ENCODE data around the gene ACTR3C.
A peak's percentile ranks its signal among the peaks of the same experiment; 100 is the strongest.
"Not testable (repeated sequence)": the region's sequence is repeated elsewhere in the genome, so short reads cannot be mapped to it uniquely, and the experiment has no call there.

The ACTR3C gene

DNA sequence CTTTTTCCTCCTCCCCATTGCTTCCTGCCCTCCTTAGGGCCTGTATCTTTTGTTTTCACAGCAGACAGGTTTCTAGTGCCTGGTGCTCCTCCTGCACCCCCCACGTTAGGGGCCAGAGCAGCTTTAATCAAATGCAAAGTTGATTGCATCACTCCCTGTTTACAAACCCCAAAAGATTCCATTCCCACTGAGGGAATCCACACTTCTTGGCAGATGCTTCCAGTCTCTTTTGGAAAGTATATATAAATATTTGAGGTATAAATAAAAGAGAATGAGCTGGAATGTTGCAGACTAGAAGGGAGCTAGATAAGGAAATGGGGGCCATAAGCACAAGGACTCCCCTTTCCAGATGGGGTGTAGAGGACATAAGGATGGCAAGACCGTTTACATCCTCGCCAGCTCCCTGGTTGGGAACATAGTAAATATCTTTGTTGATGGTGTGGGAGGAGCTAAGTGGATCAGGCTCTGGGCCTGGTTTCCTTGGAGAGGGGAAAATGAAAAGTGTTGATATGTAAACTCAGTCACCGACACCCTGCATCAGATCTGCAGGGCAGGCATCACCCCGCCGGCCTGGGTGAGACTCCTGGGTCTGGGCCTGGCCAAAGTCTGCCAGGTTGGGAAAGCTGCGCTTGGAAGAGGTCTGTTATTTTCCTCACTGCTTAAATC lies 11.9 kb upstream of the ACTR3C start:
- DNase-seq = no peak

DNA sequence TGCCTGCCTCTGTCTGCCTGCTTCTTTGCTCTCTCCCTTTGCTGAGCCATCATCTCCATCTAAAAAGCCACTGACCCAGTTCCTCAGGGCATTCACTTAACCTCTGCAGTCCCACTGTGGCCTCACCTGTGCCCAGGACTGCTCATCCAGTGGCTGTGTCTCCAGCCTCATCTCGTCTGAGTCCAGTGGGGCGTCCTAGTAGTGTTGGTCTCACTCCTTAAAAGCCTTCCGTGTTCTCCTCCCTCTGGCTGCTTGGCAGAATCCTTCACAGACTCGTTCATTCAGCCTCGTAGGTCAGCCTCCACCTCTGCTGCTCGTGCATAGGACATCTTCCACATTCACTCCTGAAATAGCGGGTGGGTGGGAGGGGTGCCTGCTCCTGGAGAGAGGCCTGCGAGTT lies 10.8 kb upstream of the ACTR3C start:
- no peak for DNase-seq

GRCh38 chr7:150333659-150334058 lies 10.3 kb upstream of the ACTR3C start:
- DNase-seq = no peak

GRCh38 chr7:150332852-150333635 lies 9.7 kb upstream of the ACTR3C start:
- DNase-seq = no peak

GRCh38 chr7:150330211-150330885 lies 7.0 kb upstream of the ACTR3C start:
- no peak for DNase-seq

GRCh38 chr7:150329331-150330120 lies 6.2 kb upstream of the ACTR3C start:
- no peak for DNase-seq

DNA sequence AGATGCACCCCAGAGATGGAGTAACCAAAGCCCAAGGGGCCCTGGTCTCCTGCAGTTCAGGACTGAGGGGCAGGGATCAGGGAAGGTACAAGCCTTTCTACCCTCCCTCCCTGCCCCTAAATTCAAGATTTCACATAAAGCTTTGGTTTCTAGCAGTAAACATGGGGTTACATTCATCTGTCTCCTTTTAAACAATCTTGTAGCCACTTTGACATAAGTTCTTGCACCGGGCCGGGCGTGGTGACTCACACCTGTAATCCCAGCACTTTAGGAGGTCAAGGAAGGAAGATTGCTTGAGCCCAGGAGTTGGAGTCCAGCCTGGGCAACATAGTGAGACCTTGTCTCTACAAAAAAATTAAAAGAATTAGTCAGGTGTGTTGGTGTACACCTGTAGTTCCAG lies 4.0 kb upstream of the ACTR3C start:
- DNase-seq = no peak

GRCh38 chr7:150326657-150327268 lies 3.4 kb upstream of the ACTR3C start:
- no peak for DNase-seq

- DNase-seq = no peak
Observed at GRCh38 chr7:150325901-150326300, 2.6 kb upstream of the ACTR3C start.

- DNase-seq = no peak
Observed at GRCh38 chr7:150325110-150325611, 1.8 kb upstream of the ACTR3C start.

GRCh38 chr7:150324373-150324961 lies 1.1 kb upstream of the ACTR3C start:
- DNase-seq = no peak

GRCh38 chr7:150323682-150324372 lies 482 bp upstream of the ACTR3C start:
- no peak for DNase-seq

GRCh38 chr7:150322114-150322832 lies 1.1 kb downstream of the ACTR3C start:
- peak; percentile 14 for DNase-seq

DNA sequence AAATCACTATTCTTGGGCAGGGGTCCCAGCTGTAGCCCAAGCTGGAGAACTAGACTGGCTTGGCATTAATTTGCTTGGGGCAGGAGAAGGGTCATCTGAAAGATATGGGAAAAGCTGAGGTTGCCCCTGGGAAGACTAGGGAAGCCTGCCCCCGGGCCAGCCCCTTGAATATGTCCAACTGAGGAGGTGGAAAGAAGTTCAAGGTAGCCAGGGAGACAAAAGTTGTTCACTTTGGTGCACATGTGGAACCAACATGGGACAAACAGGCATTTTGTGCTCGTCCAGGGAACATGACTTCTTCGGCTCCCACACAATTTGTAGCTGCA lies 1.6 kb downstream of the ACTR3C start:
- DNase-seq = no peak

DNA sequence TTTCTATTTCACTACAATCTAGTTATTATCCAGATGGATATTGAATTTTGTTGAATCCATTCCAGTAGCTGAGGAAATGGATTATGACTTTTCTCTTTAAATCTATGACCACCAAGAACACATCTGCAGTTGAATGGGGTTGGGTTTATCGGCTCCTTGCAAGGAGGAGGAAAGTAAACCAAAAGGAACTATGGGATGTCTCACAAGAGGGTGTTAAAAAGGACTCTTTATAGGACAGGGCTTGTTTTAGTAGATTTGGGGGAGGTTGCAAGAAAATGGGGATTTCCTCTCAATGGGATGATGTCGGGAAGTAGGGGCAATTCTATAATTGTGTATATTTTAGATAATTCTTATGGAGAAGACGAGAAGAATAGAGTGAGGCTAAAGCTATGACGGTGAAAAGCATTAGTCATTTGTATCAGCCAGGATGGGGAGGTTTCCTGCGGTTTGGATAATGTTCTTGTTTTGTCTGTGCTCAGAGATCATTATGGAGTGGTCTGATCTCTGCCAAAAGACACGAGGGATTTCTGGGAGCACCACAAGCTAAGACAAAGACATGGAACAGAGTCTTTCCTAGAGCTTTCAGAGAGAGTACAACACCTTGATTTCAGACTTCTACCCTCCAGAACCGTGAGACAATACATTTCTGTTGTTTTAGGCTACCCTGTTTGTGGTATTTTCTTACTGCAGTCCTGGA lies 5.4 kb downstream of the ACTR3C start:
- no peak for DNase-seq

- not testable (repeated sequence) for DNase-seq
Observed at GRCh38 chr7:150316987-150317386, 6.4 kb downstream of the ACTR3C start.

- DNase-seq = no peak
Observed at GRCh38 chr7:150314639-150315239, 8.6 kb downstream of the ACTR3C start.

DNA sequence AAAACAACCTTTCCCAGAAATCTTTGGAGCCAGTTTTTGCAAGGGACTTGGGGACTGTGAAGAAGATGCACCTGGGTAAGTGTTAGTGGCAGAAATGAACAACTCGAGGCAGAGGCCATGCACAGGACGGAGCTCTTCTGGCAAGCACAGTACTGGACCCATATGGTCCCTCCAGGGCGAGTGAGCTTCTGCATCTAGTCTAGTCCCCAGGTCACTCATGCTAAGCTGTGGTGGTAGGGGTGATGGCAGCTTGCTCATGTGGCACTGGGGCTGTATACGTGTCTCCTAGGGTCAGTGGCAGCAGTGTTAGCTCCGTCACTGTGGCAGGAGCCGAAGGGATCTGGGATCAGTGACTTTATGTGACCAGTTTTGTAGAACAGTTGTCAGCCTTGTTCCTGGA lies 9.5 kb downstream of the ACTR3C start:
- no peak for DNase-seq

GRCh38 chr7:150313367-150313809 lies 10.0 kb downstream of the ACTR3C start:
- DNase-seq = no peak

All from effector CD8-positive, alpha-beta T cell (primary cell).